GM18526 (cell line): Measurements from ENCODE around the gene DLGAP1.

Experiments
- POLR2A ChIP-seq: IDR thresholded peaks from 3 replicates; pipeline ENCODE4 v1.6.1; 2011; ENCODE audit not compliant: insufficient read length; ENCODE audit errors: extremely low read depth

Gene DLGAP1

DNA sequence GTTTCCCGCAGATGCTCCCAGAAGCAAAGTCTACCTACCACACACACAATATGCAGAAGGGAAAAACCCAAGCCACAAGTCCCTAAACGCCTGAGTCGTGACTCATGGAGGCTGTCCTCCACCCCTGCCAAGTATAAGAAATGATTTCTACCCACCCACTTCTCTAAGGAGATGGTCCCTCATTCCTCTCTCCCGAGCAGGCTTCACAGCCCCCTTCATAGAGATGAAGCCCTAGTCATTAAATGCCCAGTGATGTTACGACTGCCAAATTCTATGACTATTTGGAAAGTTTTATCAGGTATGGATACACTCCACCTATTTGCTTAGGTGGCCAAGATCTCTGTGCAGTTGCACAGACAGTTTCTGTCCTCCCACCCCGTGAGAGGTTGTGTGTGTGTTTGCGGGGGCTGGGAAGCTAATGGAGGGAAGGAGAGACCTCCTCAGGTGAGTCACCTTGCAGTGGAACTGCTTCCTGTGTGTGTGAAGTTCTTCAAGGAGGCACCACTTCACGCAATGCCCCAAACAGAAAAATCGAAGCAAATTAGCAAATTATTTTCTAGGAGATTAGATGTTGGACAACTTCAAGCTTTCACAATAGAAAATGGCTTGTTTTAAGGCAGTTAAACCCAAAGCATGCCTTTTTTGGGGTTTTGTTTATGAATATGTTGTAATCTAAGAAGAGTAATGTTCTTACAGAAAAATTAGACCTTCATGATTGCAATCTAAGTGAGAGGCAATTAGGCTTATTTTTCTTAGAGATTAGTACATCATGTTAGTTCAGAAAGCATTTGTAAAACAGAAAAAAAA is 830.0 kb downstream of the DLGAP1 start:
- no peak for TF ChIP-seq POLR2A

DNA sequence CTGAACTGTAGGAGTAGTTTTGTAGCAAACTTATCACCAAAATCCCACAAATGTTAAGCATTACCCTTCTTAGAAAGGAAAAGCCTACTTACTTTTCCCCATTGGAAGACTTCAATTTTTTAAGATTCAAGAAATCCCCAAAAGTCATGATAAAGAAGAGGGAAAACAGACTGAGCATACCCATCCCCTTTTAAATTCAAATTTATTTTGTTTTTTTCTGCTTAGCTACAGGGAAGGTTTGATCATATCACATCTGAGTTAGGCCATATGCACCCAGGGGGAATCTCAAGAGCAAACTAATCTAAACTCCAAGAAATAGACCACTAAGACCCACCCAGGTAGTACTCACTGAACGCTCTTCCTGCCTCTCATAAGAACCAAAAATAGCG is 830.6 kb downstream of the DLGAP1 start:
- no peak for TF ChIP-seq POLR2A

DNA sequence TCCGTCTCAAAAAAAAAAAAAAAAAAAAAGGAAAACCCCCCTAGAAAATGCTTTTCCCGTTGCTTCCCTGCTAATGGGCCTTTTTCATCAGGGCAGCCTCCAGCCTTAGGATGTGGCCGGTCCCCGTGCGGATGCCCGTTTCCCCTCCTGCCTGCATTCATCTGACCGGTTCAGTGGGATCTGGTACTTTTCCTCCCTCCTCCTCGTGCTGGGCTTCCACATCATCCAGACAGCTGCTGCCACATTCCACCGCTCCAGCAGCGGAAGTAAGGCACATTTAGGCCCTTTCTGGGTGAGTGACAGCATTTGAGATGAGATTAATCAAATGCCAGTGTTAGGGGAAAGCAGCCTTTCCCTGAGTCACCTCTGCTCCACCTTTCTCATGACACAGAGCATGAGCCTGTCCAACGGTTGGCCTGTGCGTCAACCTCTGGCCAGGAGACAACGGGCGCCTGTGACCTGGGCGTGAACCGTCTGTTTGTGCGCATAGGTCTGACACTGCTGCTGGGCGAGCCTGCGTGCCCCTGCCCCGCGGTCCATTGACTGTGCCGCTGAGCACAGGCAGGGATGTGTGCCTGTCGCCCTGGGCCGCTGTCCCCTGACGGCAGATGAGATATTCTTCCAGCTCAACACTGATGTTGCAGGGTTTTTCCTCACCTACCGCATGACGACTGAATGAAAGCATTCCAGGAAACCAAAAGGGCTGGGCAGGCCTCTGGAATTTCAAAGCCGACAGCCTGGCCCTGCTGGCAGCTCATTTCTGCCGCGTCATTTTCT is 831.1 kb downstream of the DLGAP1 start:
- TF ChIP-seq POLR2A = no peak

DNA sequence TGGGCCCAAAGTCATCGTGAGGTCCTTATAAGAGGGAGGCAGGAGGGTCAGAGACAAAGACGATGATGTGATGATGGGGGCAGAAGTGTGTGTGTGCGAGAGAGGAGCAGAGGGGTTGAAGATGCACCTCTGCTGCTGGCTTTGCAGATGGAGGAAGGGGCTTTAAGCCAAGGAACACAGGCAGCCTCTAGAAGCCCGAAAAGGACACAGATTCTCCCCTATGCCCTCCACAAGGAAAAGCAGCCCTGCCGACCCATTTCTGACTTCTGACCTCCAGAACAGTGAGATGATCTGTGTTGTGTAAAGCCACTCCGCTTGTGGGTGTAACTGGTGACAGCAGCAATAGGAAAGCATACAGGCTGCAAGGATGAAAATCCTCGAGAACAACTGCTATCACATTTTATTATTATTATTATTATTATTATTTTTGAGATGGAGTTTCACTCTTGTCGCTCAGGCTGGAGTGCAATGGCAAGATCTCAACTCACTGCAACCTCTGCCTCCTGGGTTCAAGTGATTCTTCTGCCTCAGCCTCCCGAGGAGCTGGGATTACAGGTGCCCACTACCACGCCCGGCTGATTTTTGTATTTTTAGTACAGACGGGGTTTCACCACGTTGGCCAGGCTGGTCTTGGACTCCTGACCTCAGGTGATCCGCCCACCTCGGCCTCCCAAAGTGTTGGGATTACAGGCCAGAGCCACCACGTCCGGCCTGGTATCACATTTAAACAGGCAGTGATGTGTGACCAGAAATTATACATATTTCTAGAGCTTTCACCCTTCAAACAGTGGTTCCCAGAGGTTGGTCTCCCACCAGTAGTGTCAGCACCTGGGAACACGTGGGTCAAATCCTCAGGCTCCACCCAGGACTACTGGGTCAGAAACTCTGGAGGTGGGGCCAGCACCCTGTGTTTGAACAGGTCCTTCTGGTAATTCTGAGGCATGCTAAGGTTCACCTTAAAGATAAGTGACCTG is 834.7 kb downstream of the DLGAP1 start:
- no peak for TF ChIP-seq POLR2A

DNA sequence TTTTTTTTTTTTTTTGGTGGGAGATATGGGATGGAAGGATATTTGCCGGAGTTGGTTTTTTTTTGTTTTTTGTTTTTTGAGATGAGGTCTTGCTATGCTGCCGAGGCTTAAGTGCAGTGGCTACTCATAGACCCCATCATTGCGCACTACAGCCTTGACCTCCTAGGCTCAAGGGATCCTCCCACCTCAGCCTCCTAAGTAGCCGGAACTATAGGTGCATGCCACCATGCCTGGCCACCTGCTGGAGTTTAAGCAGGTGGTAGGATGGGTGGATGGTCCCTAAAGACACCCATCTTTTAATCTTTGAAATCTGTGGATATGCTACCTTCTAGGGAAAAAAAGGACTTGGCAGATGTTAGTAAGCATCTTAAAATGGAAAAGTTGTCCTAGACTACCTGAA is 835.4 kb downstream of the DLGAP1 start:
- TF ChIP-seq POLR2A = no peak

DNA sequence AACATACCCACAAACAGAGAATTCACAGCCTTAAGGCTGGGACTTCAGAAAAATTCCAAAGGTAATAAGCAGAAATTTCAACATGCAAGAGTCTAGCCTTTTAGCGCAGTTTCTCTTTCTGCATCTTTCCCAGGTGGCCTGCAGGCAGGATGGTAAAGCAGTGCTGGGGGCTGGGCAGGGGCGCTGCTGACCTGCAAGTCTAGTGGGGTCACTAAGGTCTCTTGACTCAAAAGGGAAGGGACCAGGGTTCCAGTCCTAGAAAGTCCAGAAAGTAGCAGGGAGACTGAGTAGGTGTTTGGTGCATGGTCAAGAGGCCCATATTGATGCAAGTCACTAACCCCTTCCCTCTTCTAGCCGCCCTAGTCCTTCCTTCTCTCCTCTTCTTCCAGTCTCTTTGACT is 835.9 kb downstream of the DLGAP1 start:
- TF ChIP-seq POLR2A = no peak

DNA sequence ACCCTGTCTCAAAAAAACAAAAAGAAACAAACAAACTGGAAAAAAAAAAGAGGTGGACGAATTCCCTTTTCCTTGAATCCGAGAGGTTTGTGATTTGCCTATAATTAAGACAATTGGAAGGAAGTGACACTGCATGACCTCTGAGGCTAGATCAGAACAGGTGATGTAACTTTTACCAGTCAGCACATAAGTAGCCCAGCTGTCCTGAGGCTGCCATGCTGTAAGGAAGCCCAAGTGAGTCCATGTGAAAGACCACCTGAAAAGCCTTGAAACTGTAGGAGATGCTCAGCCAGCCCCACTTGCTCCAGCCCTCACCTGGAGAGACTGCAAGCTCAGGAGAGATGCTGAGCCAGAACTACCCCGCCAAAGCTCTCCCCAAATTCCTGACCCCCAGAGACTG is 838.4 kb downstream of the DLGAP1 start:
- TF ChIP-seq POLR2A = no peak

DNA sequence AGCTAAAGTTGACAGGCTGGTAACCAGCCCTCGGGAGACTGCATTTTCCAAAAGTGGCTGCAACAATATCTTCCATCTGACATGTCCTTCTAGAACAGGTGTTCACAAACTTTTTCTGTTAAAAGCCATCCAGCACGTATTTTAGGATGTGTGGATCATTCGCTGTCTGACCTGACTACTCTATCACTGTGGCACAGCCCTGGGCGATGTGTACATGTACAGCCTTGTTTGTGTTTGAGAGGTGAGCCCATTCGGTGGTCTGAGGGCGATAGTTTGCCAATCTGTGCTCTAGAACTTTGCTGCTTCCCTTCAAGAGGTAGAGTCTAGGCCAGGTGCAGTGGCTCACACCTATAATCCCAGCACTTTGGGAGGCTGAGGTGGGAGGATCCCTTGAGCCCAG is 839.0 kb downstream of the DLGAP1 start:
- TF ChIP-seq POLR2A = no peak

DNA sequence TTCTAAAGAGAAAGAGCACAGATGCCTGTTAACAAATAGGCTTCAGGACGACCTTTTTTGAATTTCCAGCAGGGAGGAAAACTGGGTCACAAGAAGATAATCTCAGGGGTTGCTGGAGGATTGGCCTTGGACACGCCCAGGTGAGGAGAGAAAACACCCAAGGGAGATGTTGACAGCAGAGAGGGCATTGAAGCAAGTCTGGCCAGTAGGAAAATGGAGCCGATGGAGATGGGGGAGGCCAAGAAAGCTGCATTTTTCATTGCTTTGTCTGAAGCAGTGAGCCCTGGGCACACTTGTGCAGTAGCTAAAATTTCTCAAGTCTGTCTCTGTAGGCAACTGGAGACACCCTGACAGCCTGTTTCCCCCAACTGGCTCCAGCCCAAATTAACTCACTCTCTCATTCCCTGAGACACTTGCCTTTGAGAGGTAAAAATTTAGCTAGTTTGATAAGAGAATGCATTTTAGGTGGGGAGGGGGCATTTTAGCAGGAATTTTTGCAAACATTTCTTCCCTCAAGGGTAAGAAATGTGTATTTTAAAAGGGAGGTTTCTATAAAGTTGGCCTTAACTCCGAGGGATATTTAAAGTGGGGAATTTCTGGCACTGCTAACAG is 839.6 kb downstream of the DLGAP1 start:
- no peak for TF ChIP-seq POLR2A

DNA sequence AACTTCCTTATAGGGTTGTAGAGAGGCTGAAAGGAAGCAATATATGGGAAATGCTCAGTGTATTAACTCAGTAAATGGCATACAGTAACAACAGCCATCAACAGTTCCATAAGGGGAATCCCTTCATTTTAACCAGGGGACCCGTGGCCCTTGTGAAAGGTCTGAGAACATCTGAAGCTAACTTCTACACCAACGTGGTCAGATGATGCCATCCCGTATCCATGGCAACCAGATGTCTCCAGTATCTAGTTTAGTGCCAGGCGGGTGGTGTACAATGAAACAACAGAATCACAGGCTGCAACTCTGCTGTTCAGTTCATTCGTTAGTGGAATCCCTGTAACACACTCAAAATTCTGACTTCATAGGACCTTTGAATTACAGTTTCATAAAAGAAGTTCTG is 842.8 kb downstream of the DLGAP1 start:
- no peak for TF ChIP-seq POLR2A

DNA sequence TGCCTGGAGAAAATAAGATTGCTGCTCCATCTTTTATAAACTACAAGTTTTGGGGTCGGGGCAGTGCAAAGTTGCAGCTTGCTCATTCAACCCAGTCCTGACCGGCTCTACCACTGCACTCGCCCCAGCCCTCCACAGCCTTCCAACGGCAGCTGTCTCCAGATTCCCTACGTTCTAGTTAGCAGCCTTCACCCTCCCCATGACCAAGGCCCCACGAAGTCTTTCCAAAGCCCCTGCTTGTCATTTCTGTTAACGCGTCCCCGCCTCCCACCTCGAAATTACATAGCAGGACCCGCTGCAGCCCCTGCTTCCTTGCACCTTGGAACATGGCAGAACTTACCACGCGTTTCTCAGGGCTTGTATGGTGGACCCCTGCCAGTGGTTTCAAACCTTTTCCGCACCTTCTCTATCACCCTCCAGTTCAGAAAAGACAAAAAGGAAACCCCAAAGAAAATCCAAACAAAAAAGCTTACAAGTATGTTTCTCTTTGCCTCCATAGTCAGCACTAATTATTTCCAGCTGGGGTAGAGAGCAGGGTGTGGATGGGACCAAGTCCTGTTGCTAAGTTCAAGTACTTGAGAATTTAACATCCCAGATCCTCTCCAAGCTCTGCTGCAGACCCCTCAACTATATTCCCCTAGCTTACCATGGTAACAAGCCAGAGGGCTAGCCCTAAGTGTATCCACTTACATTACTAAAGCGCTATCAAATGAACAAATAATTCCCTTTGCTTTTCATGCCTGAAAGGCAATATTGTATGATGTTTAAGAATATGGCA is 843.6 kb downstream of the DLGAP1 start:
- TF ChIP-seq POLR2A = no peak

DNA sequence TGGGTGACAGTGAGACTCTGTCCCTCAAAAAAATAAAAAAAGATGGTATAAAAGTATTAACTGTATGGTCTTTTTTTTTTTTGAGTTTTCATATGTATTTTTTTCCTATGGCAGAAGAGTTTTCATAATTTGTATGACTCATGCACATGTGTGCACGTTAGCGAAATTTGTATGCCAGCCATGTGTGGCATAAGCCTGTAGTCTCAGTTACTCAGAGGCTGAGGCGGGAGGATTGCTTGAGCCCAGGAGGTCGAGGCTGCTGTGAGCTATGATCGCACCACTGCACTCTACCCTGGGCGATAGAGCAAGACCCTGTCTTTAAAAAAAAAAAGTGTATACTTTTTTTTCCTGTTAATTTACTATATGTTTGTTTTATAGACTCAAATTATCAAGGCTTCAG is 844.3 kb downstream of the DLGAP1 start:
- TF ChIP-seq POLR2A = no peak

DNA sequence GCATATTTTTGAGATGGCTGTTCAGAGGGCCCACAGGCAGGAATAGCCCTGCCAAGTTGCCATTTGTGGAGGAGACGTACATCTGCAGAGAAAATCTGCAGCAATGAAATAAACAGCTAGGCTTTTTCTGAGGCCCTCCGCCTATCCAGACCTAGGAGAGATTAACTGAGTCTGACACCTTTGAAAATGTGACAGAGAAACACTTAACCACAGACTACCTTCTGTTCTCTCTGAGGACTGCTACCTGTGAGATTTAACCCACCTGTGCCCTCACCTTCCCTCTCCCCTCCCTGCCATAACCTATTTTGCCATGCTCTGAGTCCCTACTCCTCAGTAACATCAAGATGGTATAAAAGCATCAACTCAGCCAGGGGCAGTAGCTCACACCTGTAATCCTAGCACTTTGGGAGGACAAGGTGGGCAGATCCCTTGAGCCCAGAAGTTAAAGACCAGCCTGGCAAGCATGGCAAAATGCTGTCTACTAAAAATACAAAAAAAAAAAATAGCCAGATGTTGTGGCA is 844.9 kb downstream of the DLGAP1 start:
- TF ChIP-seq POLR2A = no peak

DNA sequence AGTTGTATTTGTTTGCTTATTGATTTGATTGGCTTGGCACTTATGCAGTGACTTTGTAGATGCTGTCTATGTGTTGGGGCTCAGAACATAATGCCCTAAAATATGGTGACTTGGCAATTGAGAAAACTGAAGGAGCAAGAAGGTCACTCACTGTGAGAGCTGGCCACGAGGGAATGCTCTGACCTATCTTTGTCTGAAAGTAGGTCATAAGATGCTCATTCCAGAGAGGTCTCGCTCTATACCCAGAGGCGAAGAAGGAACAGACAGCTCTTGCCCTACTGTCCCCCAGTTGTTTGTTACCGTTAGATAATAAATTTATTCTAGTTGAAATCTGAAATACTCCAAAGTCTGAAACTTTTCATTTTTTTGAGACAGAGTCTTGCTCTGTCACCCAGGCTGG is 846.6 kb downstream of the DLGAP1 start:
- no peak for TF ChIP-seq POLR2A

DNA sequence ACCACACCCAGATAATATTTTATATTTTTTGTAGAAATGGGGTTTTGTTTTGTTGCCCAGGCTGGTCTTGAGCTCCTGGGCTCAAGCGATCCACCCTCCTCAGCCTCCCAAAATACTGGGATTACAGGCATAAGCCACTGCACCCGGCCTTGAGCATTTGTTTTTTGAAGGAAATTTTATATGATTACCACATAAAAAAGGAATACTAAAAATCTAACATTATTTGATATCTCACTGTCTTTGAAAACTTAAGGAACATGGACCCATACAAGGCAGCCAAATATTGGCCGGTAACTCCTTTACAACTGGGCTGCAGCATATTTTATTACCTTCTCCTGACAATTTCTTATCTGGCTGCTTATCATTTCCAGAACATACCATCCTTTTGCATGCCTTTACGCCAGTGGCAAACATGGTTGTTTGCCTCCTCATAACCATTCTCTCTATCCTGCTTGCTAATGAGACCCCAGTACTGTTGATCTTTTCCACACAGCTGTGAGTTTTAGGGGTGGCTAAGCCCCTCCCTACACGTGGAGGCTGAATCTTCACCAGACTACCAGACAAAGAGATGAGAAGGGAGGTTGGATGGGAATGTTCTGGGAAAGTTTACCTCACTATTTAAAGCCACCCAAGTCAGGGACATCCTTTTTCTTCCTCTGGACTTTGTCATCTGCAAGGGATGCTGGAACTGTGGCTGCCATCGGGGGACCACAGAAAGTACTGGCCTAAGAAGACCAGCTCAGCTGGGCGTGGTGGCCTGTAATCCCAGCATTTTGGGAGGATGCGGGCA is 847.6 kb downstream of the DLGAP1 start:
- TF ChIP-seq POLR2A = no peak
